GM12873 (cell line): ENCODE results near the gene GRIK4.

Experiments
- CTCF ChIP-seq: IDR thresholded peaks from 2 replicates; pipeline ENCODE4 v1.5.1; 2012; ENCODE audit warnings: low read depth, mild to moderate bottlenecking, moderate library complexity, low read length, control low read depth; ENCODE audit not compliant: insufficient read depth; ENCODE audit errors: missing control alignments

The GRIK4 gene

DNA sequence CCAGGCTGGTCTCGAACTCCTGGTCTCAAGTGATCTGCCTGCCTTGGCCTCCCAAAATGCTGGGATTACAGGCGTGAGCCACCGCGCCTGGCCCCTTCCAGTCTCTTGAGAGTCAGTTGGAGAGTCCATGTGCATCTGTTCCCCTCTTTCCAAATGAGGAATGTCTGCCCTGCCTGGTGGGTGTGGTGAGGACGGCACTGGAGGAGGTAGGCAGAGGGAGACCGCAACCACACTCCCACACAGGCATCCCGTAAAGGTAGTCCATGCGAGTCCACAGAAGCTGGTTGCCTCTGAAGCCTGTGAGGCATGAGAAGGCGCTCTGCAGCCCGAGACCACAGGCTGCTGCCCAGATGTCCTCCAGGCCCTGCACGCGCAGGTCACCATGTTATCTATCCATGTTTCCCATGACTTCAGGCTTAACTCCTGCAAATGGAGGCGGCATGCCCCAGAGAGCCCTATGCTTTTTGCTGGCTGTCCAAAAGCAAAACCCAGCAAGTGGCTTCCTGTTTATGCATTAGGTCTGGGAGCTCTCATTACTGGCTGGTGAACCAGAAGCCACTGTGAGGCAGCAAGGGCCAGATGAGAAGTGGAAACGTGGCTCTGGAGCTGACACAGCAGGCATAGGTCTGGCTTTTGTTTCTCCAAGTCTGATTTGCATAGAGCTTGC lies 43.4 kb downstream of the GRIK4 start:
- TF ChIP-seq CTCF = no peak

- TF ChIP-seq CTCF = no peak
Measured at GRCh38 chr11:120555433-120555773, 43.9 kb downstream of the GRIK4 start.

DNA sequence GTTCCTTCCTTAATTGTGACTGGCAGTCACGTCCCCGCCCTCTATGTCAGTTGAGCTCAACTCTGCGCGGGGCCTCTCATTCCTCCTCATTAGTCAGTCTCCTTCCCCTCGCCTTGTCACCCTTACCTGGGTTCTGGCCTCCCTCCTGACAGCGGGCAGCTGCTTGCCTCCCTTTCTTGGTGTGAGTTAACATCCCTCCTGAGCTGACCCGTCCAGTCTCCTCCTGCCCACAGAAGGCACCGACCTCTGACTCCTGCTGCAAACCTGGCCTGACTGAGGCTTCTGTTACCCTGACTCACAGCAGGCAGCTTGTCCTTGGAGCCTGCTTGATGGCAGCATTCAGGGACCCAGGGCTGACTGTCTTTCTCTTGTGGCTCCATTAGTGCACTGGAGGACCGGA lies 45.2 kb downstream of the GRIK4 start:
- TF ChIP-seq CTCF = no peak

DNA sequence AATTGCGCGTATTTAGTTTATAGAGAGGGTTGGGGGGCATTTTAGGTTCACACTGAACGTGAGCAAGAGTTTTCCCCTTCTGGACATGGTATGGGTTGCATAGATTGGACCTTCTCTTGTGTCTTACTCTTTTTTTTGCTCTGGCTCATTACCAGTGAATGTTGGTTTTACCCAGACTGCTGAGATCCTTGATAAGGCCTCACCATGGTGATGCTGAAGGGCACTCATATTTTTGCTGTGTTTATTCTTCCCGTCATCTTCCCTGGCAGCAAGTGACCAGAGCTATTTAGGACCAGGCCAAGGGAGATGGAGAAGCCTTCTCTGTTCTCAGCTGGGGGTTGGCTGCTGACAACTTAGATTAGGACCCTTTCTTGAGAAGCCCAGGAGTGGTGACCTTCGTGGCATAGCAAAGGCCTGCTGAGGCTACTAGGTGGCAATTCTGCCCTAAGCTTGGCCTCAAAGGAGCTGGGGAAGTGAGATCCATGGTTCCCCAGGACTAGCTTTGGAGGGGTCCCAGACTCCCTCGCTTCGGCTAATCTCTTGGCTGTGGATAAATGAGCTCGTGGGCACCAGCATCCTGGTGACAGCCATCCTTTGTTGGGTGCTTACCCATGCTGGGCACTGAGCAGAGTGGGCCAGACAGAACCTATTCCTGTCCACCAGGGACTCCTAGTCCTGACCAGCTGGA lies 47.3 kb downstream of the GRIK4 start:
- no peak for TF ChIP-seq CTCF

GRCh38 chr11:120561286-120561685 lies 49.7 kb downstream of the GRIK4 start:
- no peak for TF ChIP-seq CTCF

DNA sequence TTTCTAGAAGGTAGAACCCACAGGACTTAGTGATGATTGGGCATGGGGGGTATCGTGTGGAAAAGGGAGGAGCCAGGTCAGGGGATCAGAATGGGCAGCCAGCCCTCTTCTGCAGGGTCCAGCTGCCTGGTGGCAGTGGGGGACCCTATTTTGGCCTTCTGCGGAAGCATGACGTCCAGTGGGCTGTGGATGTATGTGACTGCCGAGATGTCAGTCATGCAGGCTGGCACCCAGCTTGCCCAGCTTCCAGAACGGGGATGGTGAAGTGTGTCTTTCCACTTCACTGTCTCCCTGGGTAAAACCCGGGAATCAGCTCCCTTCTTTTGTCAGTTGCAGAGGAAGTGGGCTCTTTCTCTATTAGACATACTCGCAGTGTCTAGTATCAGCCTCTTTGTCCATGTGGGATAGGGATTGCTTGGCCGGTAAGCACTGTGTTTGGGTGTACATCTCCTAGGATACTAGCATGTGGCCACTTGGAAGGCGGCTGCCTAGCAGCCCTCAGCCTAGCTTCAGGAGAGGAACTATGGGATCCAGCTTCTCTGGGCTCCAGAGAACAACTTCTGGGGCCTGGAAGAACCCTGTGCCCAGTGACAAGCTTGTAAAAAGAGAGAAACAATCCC lies 51.4 kb downstream of the GRIK4 start:
- no peak for TF ChIP-seq CTCF

DNA sequence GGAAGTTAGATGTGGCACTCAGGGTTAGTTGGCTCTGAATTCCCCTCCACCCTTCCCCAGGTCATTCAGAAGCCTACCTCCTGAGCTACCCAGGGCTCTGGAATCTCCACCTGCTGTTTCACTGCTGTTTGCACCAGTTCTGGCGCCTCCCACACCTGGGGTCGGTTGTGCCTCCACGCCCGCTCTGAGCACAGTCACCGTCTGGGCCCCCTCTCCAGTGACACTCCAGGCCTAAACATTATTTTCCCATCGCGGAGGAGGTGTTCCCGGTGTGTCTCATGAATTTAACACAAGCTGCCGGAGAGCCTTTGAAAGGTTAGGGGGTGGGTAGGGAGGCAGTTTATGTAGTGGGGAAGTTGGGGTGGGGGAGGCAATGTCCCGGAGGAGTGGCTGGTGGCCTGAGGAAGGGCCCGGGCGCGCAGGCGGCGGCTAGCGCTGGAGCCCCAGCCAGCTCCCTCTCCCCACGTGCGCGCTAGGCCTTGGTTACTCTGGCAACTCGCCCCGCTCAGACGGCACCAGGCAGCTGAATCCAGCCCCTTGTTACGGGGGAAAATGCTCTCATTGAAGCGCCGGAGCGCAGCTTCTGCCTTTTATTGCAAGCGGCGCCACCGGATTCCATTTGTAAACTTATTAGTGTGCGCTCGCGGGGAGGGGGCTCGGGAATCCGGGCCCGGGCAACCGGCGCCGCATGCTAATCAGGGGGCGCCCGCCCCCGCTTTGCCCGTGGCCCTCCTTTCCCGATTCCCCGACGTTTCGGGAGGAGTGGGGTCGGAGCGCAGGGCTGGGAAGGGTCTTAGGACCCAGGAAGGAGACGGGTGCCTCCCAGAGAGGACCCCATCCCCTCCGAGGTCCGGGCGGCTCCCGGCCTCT lies 52.4 kb downstream of the GRIK4 start:
- no peak for TF ChIP-seq CTCF
